ENCODE measurements around the gene SUCO.

DNA sequence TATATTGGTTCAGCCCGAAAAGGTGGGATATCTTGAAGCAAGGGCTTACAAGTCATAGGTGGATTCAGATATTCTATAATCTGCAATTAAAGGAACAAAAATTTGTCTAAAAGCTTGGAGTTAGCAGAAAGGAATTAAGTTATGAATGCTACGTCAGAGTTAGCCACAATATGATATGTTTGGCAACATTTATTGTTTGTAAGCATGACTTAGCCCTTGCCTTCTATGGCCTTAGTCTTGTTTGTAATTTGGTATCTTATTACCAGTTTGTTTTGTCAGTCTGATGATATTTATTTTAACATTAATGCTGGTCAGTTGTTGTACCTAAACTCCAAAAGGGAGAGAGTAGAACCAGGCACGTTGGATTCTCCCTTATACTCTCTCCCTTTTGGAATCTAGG, 43.1 kb upstream of the SUCO start:
- TF ChIP-seq, protein P1, sequence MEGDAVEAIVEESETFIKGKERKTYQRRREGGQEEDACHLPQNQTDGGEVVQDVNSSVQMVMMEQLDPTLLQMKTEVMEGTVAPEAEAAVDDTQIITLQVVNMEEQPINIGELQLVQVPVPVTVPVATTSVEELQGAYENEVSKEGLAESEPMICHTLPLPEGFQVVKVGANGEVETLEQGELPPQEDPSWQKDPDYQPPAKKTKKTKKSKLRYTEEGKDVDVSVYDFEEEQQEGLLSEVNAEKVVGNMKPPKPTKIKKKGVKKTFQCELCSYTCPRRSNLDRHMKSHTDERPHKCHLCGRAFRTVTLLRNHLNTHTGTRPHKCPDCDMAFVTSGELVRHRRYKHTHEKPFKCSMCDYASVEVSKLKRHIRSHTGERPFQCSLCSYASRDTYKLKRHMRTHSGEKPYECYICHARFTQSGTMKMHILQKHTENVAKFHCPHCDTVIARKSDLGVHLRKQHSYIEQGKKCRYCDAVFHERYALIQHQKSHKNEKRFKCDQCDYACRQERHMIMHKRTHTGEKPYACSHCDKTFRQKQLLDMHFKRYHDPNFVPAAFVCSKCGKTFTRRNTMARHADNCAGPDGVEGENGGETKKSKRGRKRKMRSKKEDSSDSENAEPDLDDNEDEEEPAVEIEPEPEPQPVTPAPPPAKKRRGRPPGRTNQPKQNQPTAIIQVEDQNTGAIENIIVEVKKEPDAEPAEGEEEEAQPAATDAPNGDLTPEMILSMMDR (IDR thresholded peaks at IDR 0.05): no peak
- TF ChIP-seq POLR2A (IDR thresholded peaks at IDR 0.05): no peak
- TF ChIP-seq POLR2AphosphoS5 (IDR thresholded peaks at IDR 0.05): no peak
- no peak for TF ChIP-seq EP300 (IDR thresholded peaks at IDR 0.05)

All from gastroesophageal sphincter (tissue), 3 donors.